A673 (cell line): ENCODE data around the gene MRPL22.
"Not testable (repeated sequence)": the region's sequence is repeated elsewhere in the genome, so short reads cannot be mapped to it uniquely, and the experiment has no call there.

Experiments
- CTCF ChIP-seq: fragments of 300-800, 200-600 bp; sonication (generic); conservative IDR thresholded peaks from 2 replicates; pipeline ENCODE4 v1.5.1; 2017; ENCODE audit warnings: low read depth, mild to moderate bottlenecking, antibody characterized with exemption, low read length, moderate library complexity, mixed read lengths
- EZH2 ChIP-seq: fragments of 200-600 bp; sonication (generic); IDR thresholded peaks from 2 replicates; pipeline ENCODE4 v1.6.1; 2017; ENCODE audit warnings: borderline replicate concordance, low read depth, mild to moderate bottlenecking, mixed read lengths, antibody characterized with exemption, low read length; ENCODE audit not compliant: poor library complexity, severe bottlenecking

GRCh38 chr5:154978294-154978693, 37.4 kb downstream of the MRPL22 start:
- not testable (repeated sequence) for TF ChIP-seq CTCF, EZH2
